Astrocyte (in vitro differentiated cells and primary cell): Measurements from ENCODE around the gene UGT1A3. TPM values are rescaled to one million over a fixed set of nuclear protein-coding genes. Genes with fewer than 3 reads are reported as not detected.

ENCODE experiments used
- DNase-seq: peaks from one replicate; pipeline ENCODE4 v3.0.0-alpha.2; 2010; ENCODE audit warnings: low read depth
- FAIRE-seq: peaks from 2 replicates; lab custom pipeline; 2011; peaks lifted over from hg19 to GRCh38; lab: Jason Lieb, UNC
- H2AFZ ChIP-seq: 2 replicates; pipeline ENCODE4 v1.6.0; 2012; ENCODE audit warnings: low read depth, low read length, inconsistent platforms
- H3K27ac ChIP-seq: 2 replicates; pipeline ENCODE4 v1.5.1; 2011; ENCODE audit warnings: low read depth, low read length, inconsistent platforms
- H3K27me3 ChIP-seq: 2 replicates; pipeline ENCODE4 v1.6.0; 2011; ENCODE audit warnings: low read length, inconsistent platforms; ENCODE audit not compliant: insufficient read depth
- H3K36me3 ChIP-seq: 2 replicates; pipeline ENCODE4 v1.5.1; 2011; ENCODE audit warnings: low read length, inconsistent platforms; ENCODE audit not compliant: insufficient read depth
- H3K4me1 ChIP-seq: 2 replicates; pipeline ENCODE4 v1.5.1; 2011; ENCODE audit warnings: low read length, inconsistent platforms; ENCODE audit not compliant: insufficient read depth
- H3K4me2 ChIP-seq: 2 replicates; pipeline ENCODE4 v1.6.0; 2012; ENCODE audit warnings: low read length, inconsistent platforms
- H3K4me3 ChIP-seq: 2 replicates; pipeline ENCODE4 v1.5.1; 2011; ENCODE audit warnings: low read depth, mild to moderate bottlenecking, low read length, inconsistent platforms; ENCODE audit not compliant: insufficient read depth
- H3K79me2 ChIP-seq: 2 replicates; pipeline ENCODE4 v1.6.0; 2012; ENCODE audit warnings: mild to moderate bottlenecking, low read length, inconsistent platforms; ENCODE audit not compliant: insufficient read depth
- H3K9ac ChIP-seq: 2 replicates; pipeline ENCODE4 v1.6.0; 2012; ENCODE audit warnings: mild to moderate bottlenecking, low read length, inconsistent platforms
- H3K9me3 ChIP-seq: 2 replicates; pipeline ENCODE4 v1.5.1; 2012; ENCODE audit warnings: low read depth, mild to moderate bottlenecking, low read length, inconsistent platforms; ENCODE audit not compliant: insufficient read depth
- H4K20me1 ChIP-seq: 2 replicates; pipeline ENCODE4 v1.6.0; 2012; ENCODE audit warnings: low read length, inconsistent platforms; ENCODE audit not compliant: insufficient read depth
- H3K27ac Mint-ChIP-seq: one replicate; pipeline ENCODE4 v1.8.0; 2021; ENCODE audit warnings: mild to moderate bottlenecking, mixed read lengths; ENCODE audit not compliant: unreplicated experiment
- H3K27me3 Mint-ChIP-seq: one replicate; pipeline ENCODE4 v1.8.0; 2021; ENCODE audit warnings: low read depth, mixed read lengths; ENCODE audit not compliant: unreplicated experiment
- H3K36me3 Mint-ChIP-seq: one replicate; pipeline ENCODE4 v1.8.0; 2021; ENCODE audit warnings: low read depth, mixed read lengths; ENCODE audit not compliant: unreplicated experiment
- H3K4me1 Mint-ChIP-seq: one replicate; pipeline ENCODE4 v1.8.0; 2021; ENCODE audit warnings: low read depth, mixed read lengths; ENCODE audit not compliant: unreplicated experiment
- H3K4me3 Mint-ChIP-seq: one replicate; pipeline ENCODE4 v1.8.0; 2021; ENCODE audit warnings: mild to moderate bottlenecking, moderate library complexity, mixed read lengths; ENCODE audit not compliant: unreplicated experiment
- H3K9me3 Mint-ChIP-seq: one replicate; pipeline ENCODE4 v1.8.0; 2021; ENCODE audit warnings: mild to moderate bottlenecking, mixed read lengths; ENCODE audit not compliant: unreplicated experiment
- CTCF ChIP-seq: IDR thresholded peaks from 2 replicates; pipeline ENCODE4 v1.5.1; 2011; ENCODE audit warnings: low read depth, mild to moderate bottlenecking, inconsistent platforms, low read length, moderate library complexity; ENCODE audit not compliant: insufficient read depth
- EZH2 ChIP-seq: IDR thresholded peaks from 2 replicates; pipeline ENCODE4 v1.6.1; 2012; ENCODE audit warnings: mild to moderate bottlenecking, low read length, inconsistent platforms; ENCODE audit not compliant: insufficient read depth
- total RNA-seq: library from RNA; stranded (reverse); gene quantifications from 2 replicates; pipeline ENCODE4 v1.2.1, GENCODE V29; 2021

The UGT1A3 gene
- total RNA-seq, 1 donor from 2014 or later, result not detected

DNA sequence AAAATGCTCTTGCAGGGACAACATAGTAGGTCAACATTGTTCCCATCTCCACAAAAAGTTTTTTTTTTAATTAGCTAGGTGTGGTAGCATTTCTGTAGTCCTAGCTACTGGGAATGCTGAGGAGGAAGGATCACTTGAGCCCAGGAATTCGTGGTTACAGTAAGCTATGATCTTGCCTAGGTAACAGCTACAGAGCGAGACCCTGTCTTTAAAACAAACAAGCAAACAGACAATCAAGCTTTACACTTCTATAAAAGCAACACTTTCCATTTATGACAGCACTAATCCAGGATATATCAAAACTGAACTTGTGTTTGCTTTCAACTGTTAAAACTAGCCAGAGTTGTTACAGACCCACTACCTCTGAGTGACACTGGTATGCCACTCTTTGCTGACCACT, 12.0 kb downstream of the UGT1A3 start:
- H3K27me3 Mint-ChIP-seq, result peaks cover 32% of the 10 kb centered on the region
- no peak overlapping the region for H2AFZ ChIP-seq
- no peak overlapping the region for H3K27ac Mint-ChIP-seq
- H4K20me1 ChIP-seq, result no peaks in the 10 kb centered on the region
- H3K4me3 ChIP-seq, result no peak overlapping the region
- H3K27me3 ChIP-seq, result no peaks in the 10 kb centered on the region
- peaks cover 6% of the 10 kb centered on the region for H3K9me3 Mint-ChIP-seq
- no peak for TF ChIP-seq CTCF
- no peak for TF ChIP-seq EZH2
- H3K4me1 Mint-ChIP-seq, result no peaks in the 10 kb centered on the region
- H3K27ac ChIP-seq, result no peak overlapping the region
- H3K36me3 Mint-ChIP-seq, result no peaks in the 10 kb centered on the region
- no peaks in the 10 kb centered on the region for H3K79me2 ChIP-seq
- H3K4me3 Mint-ChIP-seq, result no peak overlapping the region
- H3K36me3 ChIP-seq, result no peaks in the 10 kb centered on the region
- DNase-seq, result no peak
- FAIRE-seq, result no peak
- no peak overlapping the region for H3K9ac ChIP-seq
- H3K4me1 ChIP-seq, result no peaks in the 10 kb centered on the region
- H3K4me2 ChIP-seq, result no peak overlapping the region
- no peaks in the 10 kb centered on the region for H3K9me3 ChIP-seq

- FAIRE-seq, result no peak
- H3K9me3 ChIP-seq, result no peaks in the 10 kb centered on the region
- H2AFZ ChIP-seq, result no peak overlapping the region
- DNase-seq, result no peak
- H3K9ac ChIP-seq, result no peak overlapping the region
- Mint-ChIP-seq H3K9me3 (no peaks in the 10 kb centered on the region), H3K4me3 (no peak overlapping the region), H3K27ac (no peak overlapping the region), H3K27me3 (peaks cover 36% of the 10 kb centered on the region), H3K36me3 (no peaks in the 10 kb centered on the region), H3K4me1 (no peaks in the 10 kb centered on the region)
- no peaks in the 10 kb centered on the region for H3K36me3 ChIP-seq
- TF ChIP-seq EZH2 (no peak), CTCF (no peak)
- no peak overlapping the region for H3K4me2 ChIP-seq
- no peaks in the 10 kb centered on the region for H3K79me2 ChIP-seq
- H4K20me1 ChIP-seq, result no peaks in the 10 kb centered on the region
- no peak overlapping the region for H3K27ac ChIP-seq
- H3K4me3 ChIP-seq, result no peak overlapping the region
- H3K27me3 ChIP-seq, result no peaks in the 10 kb centered on the region
- H3K4me1 ChIP-seq, result no peaks in the 10 kb centered on the region
Measured at GRCh38 chr2:233743464-233744259, 14.8 kb downstream of the UGT1A3 start.
